ENCODE measurements around the gene GSK3A. TPM values are rescaled to one million over a fixed set of nuclear protein-coding genes. Genes with fewer than 3 reads are reported as not detected.

The GSK3A gene
- total RNA-seq, 2 donors from 2014 or later = 12.5 to 14.5 TPM

- no peaks in the 10 kb centered on the region for H3K9me3 ChIP-seq
- intact Hi-C loops (cut with DNase I) = no loop called here
- no peak for TF ChIP-seq POLR2A (IDR thresholded peaks at IDR 0.05)
- TF ChIP-seq CTCF (IDR thresholded peaks at IDR 0.05) = no peak
- ATAC-seq (no peak), DNase-seq (no peak)
- no peak overlapping the region for H3K4me3 ChIP-seq
- H3K36me3 ChIP-seq (replicated peaks in 1 of 2; ENCODE audit: insufficient read depth in 1 of 2, low read depth in 2 of 2) = peaks cover 10 to 25% of the 10 kb centered on the region in 2 donors
- WGBS, 2 donors = 64 to 68% methylated on average over 4 of the region's 4 CpGs
- no peaks in the 10 kb centered on the region for H3K27me3 ChIP-seq
- no peak overlapping the region for H3K27ac ChIP-seq
- no peaks in the 10 kb centered on the region for H3K4me1 ChIP-seq
Measured at GRCh38 chr19:42229301-42229854, 13.0 kb downstream of the GSK3A start.

GRCh38 chr19:42228641-42229040 lies 13.8 kb downstream of the GSK3A start:
- WGBS, 2 donors = 65 to 70% methylated on average over 3 to 4 of the region's 4 CpGs

GRCh38 chr19:42226886-42227285 lies 15.5 kb downstream of the GSK3A start:
- no peak for TF ChIP-seq CTCF (IDR thresholded peaks at IDR 0.05)
- no peak for TF ChIP-seq POLR2A (IDR thresholded peaks at IDR 0.05)
- Histone ChIP-seq H3K36me3 (replicated peaks in 1 of 2; ENCODE audit: insufficient read depth in 1 of 2, low read depth in 2 of 2) (peaks cover 4 to 27% of the 10 kb centered on the region in 2 donors), H3K27ac (no peak overlapping the region), H3K4me3 (no peak overlapping the region), H3K4me1 (no peaks in the 10 kb centered on the region), H3K27me3 (no peaks in the 10 kb centered on the region), H3K9me3 (no peaks in the 10 kb centered on the region)
- no peak for ATAC-seq
- intact Hi-C loops (cut with DNase I) = no loop called here
- 56% methylated on average over 1 of the region's 1 CpG; no CpG with 5 or more reads in 1 of the 2 donors for WGBS, 2 donors
- DNase-seq = no peak

More at GRCh38 chr19:42228641-42229040, 13.8 kb downstream of the GSK3A start:
- Histone ChIP-seq H3K9me3 (no peaks in the 10 kb centered on the region), H3K4me3 (no peak overlapping the region), H3K27me3 (no peaks in the 10 kb centered on the region), H3K4me1 (no peaks in the 10 kb centered on the region), H3K36me3 (replicated peaks in 1 of 2; ENCODE audit: insufficient read depth in 1 of 2, low read depth in 2 of 2) (peaks cover 4 to 27% of the 10 kb centered on the region in 2 donors), H3K27ac (no peak overlapping the region)
- no peak for ATAC-seq
- intact Hi-C loops (cut with DNase I) = no loop called here
- no peak for TF ChIP-seq CTCF (IDR thresholded peaks at IDR 0.05)
- TF ChIP-seq POLR2A (IDR thresholded peaks at IDR 0.05) = no peak
- DNase-seq = no peak

GRCh38 chr19:42225718-42226292 lies 16.6 kb downstream of the GSK3A start:
- DNase-seq (no peak), ATAC-seq (no peak)
- Histone ChIP-seq H3K9me3 (no peaks in the 10 kb centered on the region), H3K4me3 (no peak overlapping the region), H3K4me1 (peaks cover 9% of the 10 kb centered on the region), H3K27ac (no peak overlapping the region), H3K36me3 (replicated peaks in 1 of 2; ENCODE audit: insufficient read depth in 1 of 2, low read depth in 2 of 2) (peaks cover 0 to 23% of the 10 kb centered on the region in 2 donors), H3K27me3 (no peaks in the 10 kb centered on the region)
- 96 to 97% methylated on average over 21 to 32 of the region's 33 CpGs for WGBS, 2 donors
- no peak for TF ChIP-seq POLR2A (IDR thresholded peaks at IDR 0.05)
- no peak for TF ChIP-seq CTCF (IDR thresholded peaks at IDR 0.05)
- intact Hi-C loops (cut with DNase I) = no loop called here

Measured in body of pancreas (tissue), 4 donors.